Mesenteric fat pad (tissue), 1 donor: Measurements from ENCODE around the gene LDAH. TPM values are rescaled to one million over a fixed set of nuclear protein-coding genes. Genes with fewer than 3 reads are reported as not detected.

Source experiments
- DNase-seq: peaks from one replicate; pipeline ENCODE4 v3.0.0-alpha.2; 2020; ENCODE audit warnings: low spot score
- total RNA-seq: library from RNA; stranded (reverse); fragmentation: NEBNext Ultra II Directional; extraction: Animal tissue kit (Norgen Biotek cat#: 25700); gene quantifications from one replicate; pipeline ENCODE4 v1.2.1, GENCODE V29; 2021
- donor health status: DM: yes; HTN: yes; CAD: no.

The LDAH gene
- total RNA-seq, 1 donor from 2014 or later = 12.7 TPM

DNA sequence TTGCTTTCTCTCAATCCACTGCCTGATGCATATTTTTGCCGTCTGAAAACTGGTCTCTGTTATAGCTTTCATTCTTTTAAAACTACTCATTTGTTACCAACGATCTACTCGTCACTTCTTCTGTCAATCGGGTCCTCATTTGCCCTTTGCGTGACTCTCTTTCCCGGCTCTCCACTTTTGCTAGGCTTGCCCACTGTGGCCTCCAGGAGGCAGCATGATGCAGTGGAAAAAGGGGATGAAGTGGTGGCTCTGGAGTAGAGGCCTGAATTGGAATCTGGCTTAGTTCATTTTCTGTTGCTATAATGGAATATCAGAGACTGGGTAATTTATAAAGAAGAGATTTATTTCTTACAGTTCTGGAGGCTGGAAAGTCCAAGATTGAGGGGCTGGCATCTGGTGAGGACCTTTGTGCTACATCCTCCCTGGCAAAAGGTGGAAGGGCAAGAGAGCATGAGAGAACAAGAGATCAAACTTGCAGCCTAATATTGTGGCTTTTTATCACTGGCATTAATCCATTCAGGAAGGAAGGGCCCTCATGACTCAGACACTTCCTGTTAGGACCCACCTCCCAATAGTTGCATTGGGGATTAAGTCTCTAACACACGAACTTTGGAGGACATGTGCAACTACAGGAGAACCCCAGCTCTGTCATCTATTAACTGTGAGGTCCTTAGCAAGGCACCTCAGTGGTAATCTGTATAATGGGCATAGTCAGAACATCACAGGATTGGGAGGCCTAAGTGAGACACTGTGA is 140.6 kb downstream of the LDAH start:
- DNase-seq = no peak

DNA sequence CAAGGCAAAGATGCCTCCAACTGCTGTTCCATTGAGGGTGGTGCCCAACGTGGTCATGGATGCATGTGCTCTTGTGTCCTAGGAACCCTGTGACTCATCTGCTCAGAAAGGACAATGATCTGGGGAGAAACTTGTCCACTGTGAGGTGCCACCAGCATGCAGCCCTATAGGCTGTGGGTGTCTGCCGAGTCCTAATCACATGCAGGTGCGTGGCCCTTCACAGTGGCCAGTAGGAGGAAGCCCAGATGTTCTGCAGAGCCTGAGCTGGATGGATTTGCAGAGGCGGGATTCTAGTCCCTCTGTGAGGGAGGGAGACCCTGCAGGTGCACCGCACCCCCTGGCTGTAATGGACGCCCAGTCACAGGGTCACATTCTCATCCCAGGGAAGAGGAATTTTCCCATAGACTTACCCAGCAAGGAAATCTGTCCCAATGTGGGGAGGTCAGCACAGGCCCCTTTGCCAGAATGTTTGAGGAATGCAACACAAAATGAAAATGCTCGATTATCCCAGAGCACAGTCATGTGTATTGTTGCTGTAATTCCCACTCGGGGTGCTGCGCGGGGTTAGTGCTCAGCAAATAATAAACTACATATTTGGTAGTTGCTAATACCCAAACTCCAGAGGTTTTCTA is 142.0 kb downstream of the LDAH start:
- DNase-seq = no peak

DNA sequence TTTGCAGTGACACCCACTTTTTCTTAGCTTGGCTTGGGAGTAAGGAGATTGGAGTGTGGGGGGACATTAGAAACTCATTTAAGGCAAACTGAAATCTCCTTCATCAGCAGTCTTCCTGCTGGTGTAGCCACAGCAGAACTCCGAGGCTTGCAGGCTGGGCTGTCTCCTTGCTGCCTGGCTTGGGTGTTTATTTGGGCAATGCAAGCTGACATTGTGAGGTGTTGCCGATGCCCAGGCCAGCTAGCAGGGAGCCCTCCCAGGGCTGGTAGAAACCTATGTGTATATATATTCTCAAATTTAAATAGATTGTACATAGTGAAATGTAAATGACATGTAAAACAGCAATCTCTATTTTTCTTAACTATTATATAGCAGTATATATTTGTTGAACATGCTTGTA is 144.1 kb downstream of the LDAH start:
- no peak for DNase-seq

DNA sequence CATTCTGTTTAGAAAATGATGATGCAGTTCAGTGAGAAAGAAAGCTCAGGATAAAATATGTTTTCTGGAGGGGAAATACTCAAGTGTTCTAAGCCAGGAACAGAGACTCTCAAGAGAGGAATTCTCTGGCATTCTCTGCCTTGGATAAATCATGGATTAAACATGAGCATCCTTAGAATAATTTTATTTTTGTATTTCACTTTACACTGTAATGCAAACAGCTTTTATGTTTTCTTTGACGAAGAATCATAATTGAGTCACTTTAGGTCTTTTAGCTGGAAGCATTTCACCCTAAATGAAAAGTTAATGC is 144.9 kb downstream of the LDAH start:
- no peak for DNase-seq

DNA sequence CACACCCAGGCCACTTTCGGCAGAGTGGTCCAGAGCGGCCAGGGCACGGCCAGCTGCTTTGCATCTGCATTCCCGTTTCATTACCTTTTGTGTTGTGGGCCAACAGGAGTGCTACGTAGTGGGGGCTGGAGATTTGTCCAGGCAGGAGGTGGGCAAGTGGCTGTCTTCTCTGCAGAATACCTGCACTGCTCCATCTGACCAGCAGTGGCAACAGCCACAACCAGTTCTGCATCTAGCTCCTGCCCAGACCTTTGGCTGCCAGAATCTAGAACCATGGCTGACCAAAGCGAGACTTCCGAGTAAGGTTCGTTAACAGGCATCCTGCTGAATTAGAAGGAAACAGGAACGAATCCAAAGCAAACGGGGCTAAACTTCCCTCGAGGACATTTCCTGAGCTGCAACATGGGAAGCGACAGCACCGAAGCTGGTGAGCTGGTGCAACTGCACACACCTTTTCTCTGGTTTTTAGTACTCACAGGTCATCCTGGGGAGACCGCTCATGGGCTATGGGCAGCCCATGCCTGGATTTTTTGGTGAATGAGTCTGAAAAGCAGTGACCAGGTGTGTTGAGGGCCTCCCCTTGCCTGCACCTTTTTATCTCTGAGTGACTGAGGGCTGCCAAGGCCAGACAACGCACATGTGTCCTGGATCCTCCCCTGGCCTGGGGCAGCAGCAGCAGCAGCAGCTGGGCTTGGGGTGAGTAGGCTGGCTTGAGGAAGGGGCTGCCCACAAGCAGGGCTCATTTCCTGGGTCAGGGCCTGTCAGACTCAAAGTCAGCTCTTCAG is 145.4 kb downstream of the LDAH start:
- no peak for DNase-seq

DNA sequence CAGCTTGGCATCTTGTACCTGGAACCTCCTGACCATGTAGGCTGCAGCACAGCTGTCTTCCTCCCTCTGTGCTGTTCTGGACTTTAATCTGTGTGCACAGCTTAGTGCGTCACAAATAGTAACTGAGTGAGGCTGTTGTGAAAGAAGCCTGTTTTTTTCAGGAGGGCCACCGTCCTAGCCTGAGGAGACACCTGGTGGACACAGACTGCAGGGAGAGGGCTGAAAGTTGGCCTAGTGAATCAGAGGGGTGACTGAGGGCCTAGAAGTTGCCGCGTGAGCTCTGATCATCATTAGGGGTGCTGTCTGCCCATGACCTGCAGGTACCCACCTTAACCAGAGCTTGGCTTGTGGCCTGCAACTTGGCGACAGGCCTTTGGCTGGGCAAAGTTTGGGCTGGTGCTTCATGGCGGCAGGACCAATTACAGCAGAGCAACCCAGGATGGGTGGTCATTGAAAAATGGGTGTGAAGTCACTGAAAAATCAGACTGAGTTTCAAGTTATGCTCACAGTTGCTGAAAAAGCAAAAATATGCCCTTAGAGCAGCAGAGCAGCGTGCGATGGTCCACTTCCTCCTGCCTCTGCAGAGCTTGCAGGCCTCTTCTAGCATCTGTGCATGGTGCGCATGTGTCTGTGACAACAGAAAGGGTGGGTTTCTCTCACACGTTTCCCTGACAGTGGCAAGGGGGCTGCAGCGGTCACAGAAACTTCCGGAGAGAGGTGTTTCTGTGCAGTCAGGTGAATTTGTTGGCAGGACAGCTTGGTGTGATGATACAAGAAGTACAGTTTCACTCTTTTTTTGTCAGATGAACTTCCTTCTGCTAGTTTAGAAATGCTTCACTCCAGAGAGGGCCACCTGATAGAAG is 146.3 kb downstream of the LDAH start:
- no peak for DNase-seq

DNA sequence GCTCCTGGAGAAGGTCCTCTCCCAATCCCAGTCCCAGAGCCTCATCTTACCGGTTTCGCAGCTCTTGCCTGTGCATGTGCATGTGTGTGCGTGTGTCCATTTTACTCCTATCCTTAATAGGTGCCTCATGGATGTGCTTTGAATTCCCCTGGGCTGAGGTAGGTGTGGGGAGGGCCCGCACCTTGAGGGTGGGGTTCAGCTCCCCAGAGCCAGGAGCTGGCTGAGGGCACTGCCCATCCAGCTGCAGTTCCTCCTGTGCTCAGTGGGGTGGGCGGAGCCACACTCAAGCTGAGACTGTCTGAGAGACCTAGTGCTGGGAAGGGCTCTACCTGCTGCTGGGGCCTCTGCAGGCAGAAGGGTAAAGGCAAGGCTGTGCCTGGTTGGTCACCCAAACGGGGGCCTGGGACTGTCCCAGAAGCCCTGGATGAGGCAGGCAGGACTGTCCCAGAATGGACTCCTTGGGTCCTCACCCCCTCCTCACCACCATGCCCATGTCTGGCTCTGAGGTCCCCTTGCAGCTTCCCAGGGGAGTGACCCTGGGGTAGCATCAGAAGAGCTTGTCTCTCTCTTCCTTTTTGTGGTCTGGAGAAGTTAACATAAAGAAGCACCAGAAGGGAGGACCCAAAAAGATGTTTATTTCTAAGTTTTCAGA is 147.1 kb downstream of the LDAH start:
- no peak for DNase-seq

DNA sequence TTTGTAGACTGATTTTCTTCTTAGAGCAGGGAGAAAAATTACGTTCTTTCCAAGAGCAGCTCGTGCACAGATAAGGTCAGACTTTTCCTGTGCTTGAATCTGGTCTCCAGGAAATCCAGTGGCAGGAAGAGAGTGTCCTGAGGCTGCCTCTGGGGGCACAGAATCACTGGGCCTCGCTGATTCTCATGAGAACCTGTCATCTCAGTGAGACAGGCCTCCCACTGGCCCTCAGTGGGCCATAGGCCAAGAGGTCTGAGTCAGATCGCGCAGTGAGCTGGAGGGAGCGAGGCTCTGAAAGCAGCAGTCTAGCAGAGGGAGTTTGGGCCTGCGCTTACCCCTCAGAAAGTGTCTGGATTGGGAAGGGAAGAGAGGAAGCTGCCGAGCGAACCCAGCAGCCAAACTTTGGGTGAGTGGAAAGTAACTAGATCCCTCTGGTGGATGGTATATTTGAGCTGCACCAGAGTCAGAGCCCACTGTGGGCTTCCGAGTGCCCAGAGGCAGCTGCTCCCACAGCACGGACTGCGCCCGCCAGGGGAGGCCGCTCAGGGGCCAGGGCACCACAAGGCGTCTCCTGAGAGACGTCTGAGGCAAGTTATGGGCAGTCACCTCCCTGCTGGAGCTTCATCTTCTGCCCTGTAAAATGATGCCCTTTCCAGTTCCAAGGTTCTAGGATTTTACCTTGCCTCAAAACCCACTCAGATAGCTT is 147.8 kb downstream of the LDAH start:
- no peak for DNase-seq

DNA sequence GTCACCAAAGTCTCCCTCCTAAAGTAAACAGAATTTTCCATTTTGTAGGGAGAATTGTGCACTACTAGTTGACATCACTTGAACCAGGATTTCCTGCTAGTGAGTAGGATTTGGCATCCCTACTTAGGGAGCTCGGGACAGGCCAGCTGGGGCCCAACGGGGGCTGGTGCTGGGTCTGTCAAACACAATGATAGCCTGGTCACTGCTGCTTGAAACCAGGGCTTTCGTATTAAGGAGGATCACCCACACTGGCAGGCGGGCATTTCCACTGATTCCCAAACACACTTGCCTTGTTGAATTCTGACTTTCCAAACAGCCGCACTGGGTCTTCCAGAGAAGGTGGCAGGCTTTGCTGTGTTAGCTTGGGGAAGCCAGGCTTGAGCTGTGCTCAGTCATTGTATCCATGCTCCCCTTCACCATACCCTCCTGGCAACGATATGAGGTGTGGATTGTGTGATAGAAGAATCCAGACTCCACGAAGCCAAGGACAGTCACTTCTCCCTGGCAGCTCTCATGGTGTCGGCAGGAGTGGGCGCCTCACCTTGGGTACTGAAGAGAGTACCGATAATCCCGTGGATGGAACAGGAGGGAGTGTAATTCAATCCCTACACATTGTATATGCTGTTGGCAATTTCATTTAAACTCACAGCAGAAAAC is 148.5 kb downstream of the LDAH start:
- DNase-seq = no peak

DNA sequence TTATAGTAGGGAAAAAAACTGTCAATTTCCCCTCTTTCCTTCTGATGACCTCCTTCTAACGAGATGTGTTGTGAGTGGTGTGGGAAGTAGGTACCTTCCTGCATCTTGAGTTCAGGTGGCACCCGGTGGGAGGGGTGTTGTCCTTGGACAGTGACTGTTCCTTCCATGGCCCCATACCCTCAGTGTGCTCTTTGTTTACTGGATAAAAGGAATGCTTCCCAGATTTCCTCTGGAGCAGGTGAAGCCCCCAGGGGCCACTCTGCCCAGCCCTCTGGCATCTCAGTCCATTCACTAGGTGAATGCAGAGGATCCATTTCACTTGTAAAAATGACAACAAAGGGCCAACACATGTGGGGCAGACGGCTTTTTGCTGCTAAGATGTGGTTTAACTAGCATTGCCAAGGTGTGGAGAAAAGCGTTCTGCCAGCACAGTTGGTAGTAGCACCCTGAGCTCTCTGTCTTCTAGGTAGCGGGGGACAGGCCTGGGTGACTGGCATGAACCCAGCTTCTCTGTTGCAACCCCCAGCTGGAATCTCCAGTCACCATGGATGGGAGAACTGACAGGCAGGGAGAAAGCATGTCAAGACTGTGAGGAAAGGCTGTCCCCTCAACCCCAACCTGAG is 149.1 kb downstream of the LDAH start:
- DNase-seq = no peak

DNA sequence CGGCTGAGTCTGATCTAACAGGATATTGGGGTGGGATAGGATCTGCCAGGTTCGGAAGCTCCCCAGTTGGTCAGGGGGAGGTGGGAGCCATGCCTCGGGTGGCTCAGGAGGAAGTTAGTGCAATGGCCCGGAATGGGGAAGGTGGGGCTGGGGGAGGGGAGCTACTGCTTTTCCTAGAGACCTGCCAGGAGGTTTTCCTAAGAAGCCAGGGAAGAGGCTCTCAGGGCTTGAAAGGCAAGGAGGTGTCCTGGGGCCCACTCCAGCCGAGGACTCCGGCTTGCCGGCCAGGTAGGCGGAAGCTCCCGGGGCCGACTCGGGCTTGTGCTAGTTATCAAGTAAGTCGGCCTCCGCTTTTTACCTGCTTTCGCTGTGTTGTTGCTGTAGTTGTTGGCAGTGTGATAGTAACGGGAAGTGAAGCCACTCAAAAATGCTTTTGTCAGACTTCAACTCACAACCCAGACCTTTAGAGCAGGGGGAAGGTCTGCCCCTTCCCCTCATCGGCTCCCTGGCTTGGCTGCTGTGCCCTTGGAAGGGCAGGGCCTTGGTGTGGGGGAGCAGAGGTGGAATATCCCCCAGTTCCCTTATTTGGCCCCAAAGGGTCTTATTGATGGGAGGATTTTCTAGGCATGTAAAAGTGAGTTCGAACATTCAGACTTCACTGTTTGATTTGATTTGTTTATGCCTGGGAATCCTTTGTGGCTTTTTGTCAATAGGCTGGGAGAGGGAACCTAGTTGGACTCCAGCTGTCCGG is 150.5 kb downstream of the LDAH start:
- DNase-seq = no peak

DNA sequence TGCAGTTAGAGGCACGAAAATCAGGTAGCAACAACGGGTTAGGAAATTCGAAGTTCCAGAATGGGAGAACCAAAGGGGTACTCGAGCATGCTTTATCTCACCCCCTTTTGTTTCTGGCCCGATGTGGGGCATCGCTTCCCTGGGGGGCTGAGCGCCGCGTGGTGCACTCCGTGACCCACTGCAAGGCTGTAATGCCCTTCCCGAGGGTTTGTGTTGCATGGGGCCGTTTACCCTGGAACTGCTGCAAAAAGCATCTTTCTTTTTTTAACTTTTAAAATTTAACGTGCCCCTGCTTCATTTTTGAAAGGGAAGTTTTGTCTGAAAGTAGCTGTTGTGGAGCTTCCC is 151.2 kb downstream of the LDAH start:
- DNase-seq = no peak

DNA sequence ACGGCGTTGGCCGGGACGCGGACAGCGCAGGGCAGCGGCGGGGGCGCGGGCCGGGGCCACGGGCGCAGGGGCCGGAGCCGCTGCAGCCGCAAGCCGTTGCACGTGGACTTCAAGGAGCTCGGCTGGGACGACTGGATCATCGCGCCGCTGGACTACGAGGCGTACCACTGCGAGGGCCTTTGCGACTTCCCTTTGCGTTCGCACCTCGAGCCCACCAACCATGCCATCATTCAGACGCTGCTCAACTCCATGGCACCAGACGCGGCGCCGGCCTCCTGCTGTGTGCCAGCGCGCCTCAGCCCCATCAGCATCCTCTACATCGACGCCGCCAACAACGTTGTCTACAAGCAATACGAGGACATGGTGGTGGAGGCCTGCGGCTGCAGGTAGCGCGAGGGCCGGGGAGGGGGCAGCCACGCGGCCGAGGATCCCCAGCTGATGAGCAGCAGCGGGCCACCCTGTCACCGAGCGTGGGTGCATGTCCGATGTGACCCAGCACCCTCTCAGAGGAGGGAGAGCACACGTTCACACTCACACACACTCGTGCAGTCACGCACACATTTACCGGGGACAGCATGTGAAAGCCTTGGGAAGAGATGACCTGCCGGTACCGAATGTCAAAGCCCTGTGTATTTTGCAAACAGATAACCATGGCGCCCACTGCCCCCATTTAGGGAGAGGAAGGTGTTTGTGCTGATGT is 151.7 kb downstream of the LDAH start:
- no peak for DNase-seq

DNA sequence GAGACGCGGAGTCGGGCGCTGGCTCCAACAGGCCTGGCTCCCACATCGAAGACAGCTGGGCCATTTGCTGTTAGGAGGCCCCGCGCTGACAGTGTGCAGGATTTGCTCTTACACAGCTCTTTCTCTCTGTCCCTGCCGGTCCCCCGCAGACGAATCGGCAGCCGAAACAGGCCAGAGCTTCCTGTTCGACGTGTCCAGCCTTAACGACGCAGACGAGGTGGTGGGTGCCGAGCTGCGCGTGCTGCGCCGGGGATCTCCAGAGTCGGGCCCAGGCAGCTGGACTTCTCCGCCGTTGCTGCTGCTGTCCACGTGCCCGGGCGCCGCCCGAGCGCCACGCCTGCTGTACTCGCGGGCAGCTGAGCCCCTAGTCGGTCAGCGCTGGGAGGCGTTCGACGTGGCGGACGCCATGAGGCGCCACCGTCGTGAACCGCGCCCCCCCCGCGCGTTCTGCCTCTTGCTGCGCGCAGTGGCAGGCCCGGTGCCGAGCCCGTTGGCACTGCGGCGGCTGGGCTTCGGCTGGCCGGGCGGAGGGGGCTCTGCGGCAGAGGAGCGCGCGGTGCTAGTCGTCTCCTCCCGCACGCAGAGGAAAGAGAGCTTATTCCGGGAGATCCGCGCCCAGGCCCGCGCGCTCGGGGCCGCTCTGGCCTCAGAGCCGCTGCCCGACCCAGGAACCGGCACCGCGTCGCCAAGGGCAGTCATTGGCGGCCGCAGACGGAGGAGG is 152.4 kb downstream of the LDAH start:
- no peak for DNase-seq

DNA sequence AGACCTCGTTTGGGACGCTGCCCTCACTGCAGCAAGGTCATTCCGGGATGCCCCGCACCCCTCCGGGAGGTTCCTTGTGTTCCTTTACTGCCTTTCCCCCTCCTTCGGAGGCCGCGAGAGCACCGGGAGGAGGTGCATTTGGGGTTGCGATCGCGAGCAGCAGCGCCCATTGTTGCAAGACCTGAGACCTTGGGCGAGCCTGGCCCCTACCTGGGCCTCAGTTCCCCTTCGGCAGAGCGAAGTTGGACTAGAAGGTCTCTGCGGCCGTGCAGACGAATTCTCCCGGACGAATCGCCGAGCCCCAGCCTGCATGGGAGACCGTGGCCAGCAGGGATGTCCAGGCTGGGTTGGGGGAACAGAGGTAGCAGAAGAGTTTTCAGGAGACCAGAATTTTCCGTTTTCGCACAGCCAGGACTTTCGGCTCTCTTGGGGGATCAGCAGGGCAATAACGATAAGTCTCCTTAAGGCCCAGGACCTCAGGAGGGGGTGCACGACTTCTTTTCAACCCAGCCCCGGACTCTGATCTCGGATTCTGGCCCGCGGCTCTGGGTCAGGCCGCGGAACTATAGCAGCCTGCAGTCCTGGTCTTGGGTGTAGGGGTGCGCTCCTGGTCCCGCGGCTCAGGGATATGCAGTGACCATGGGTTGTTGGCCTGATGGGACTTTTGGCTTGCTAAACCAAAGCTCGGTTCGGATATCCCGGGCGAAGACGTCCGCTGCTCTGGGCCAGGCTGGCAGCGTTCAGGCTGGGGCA is 153.2 kb downstream of the LDAH start:
- no peak for DNase-seq

DNA sequence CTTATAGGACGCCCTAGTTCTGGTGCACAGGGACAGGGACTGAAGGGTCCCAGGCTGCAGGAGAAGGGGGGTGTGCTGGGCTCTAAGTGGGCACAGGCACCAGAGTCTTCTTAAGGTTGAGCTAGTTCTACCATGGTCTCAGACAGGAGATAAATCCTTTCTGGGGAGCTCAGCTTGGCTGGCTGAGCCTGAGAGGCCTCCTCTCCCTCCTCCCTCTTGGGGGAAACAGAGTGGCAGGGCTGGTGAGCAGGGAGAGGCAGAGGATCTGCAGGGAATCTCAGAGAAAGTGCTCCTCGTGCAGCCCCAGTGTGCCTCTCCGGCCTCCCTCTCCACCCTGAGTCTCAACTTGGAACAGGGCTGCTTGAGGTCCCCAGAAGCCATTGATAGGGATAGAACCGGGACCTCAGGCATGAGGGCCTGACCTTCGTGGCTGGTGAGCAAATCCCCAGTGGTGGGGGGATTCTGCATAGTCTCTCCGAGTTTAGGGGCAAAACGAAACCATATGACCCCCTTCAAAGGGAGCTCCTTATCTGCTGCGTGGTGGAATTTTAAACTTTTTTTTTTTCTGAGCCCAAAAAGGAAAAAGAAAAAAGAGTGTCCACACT is 153.9 kb downstream of the LDAH start:
- no peak for DNase-seq
